ENCODE results near the gene SAXO2.
"Not testable (repeated sequence)": the region's sequence is repeated elsewhere in the genome, so short reads cannot be mapped to it uniquely, and the experiment has no call there.

The SAXO2 gene

GRCh38 chr15:82263350-82263749 is 732 bp downstream of the SAXO2 start:
- Mint-ChIP-seq H3K4me3 (peak overlapping the region; percentile 5), H3K9me3 (no peaks in the 10 kb centered on the region), H3K4me1 (ENCODE audit: low read depth) (peaks cover 33% of the 10 kb centered on the region), H3K27me3 (no peaks in the 10 kb centered on the region), H3K36me3 (ENCODE audit: low read depth) (peaks cover 19% of the 10 kb centered on the region), H3K27ac (peak overlapping the region; percentile 91)
- intact Hi-C loops (cut with micrococcal nuclease), result no loop called here

- H3K36me3 Mint-ChIP-seq (ENCODE audit: low read depth); H3K4me3 Mint-ChIP-seq; intact Hi-C loops (cut with micrococcal nuclease); H3K9me3 Mint-ChIP-seq; H3K27ac Mint-ChIP-seq; H3K27me3 Mint-ChIP-seq: not testable (repeated sequence)
- H3K4me1 Mint-ChIP-seq (ENCODE audit: low read depth), result peaks cover 15% of the 10 kb centered on the region
Measured at GRCh38 chr15:82267137-82267536, 4.5 kb downstream of the SAXO2 start.

GRCh38 chr15:82268454-82268853 is 5.8 kb downstream of the SAXO2 start:
- H3K4me3 Mint-ChIP-seq; H3K27ac Mint-ChIP-seq; intact Hi-C loops (cut with micrococcal nuclease): not testable (repeated sequence)

GRCh38 chr15:82272154-82272553 is 9.5 kb downstream of the SAXO2 start:
- H3K9me3 Mint-ChIP-seq, result no peaks in the 10 kb centered on the region
- no peak overlapping the region for H3K4me3 Mint-ChIP-seq
- H3K27me3 Mint-ChIP-seq, result no peaks in the 10 kb centered on the region
- intact Hi-C loops (cut with micrococcal nuclease), result no loop called here
- H3K36me3 Mint-ChIP-seq (ENCODE audit: low read depth), result no peaks in the 10 kb centered on the region
- no peaks in the 10 kb centered on the region for H3K4me1 Mint-ChIP-seq (ENCODE audit: low read depth)
- H3K27ac Mint-ChIP-seq, result no peak overlapping the region

More at GRCh38 chr15:82268454-82268853, 5.8 kb downstream of the SAXO2 start:
- not testable (repeated sequence) for H3K9me3 Mint-ChIP-seq; H3K27me3 Mint-ChIP-seq; H3K4me1 Mint-ChIP-seq (ENCODE audit: low read depth); H3K36me3 Mint-ChIP-seq (ENCODE audit: low read depth)

- H3K27me3 Mint-ChIP-seq, result peaks cover 3% of the 10 kb centered on the region
- intact Hi-C loops (cut with micrococcal nuclease), result no loop called here
Measured at GRCh38 chr15:82275410-82275809, 12.8 kb downstream of the SAXO2 start.

GRCh38 chr15:82281276-82281675 is 18.7 kb downstream of the SAXO2 start:
- H3K36me3 Mint-ChIP-seq (ENCODE audit: low read depth); H3K9me3 Mint-ChIP-seq; H3K27me3 Mint-ChIP-seq; intact Hi-C loops (cut with micrococcal nuclease); H3K4me3 Mint-ChIP-seq; H3K4me1 Mint-ChIP-seq (ENCODE audit: low read depth); H3K27ac Mint-ChIP-seq: not testable (repeated sequence)

More at GRCh38 chr15:82275410-82275809, 12.8 kb downstream of the SAXO2 start:
- Mint-ChIP-seq H3K4me1 (ENCODE audit: low read depth) (no peaks in the 10 kb centered on the region), H3K4me3 (no peak overlapping the region), H3K27ac (no peak overlapping the region), H3K36me3 (ENCODE audit: low read depth) (no peaks in the 10 kb centered on the region), H3K9me3 (no peaks in the 10 kb centered on the region)

GRCh38 chr15:82282386-82282785 is 19.8 kb downstream of the SAXO2 start:
- H3K36me3 Mint-ChIP-seq (ENCODE audit: low read depth); H3K9me3 Mint-ChIP-seq; H3K27ac Mint-ChIP-seq; H3K4me3 Mint-ChIP-seq; H3K27me3 Mint-ChIP-seq; intact Hi-C loops (cut with micrococcal nuclease): not testable (repeated sequence)
- H3K4me1 Mint-ChIP-seq (ENCODE audit: low read depth), result peaks cover 18% of the 10 kb centered on the region

- H3K4me1 Mint-ChIP-seq (ENCODE audit: low read depth), result peaks cover 22% of the 10 kb centered on the region
- H3K9me3 Mint-ChIP-seq; H3K4me3 Mint-ChIP-seq; H3K27ac Mint-ChIP-seq; H3K27me3 Mint-ChIP-seq; H3K36me3 Mint-ChIP-seq (ENCODE audit: low read depth); intact Hi-C loops (cut with micrococcal nuclease): not testable (repeated sequence)
Measured at GRCh38 chr15:82284381-82284780, 21.8 kb downstream of the SAXO2 start.

GRCh38 chr15:82286475-82286874 is 23.9 kb downstream of the SAXO2 start:
- H3K27ac Mint-ChIP-seq, result peak overlapping the region; percentile 3
- peak overlapping the region; percentile 35 for H3K4me3 Mint-ChIP-seq
- intact Hi-C loops (cut with micrococcal nuclease), result not testable (repeated sequence)

GRCh38 chr15:82288202-82288601 is 25.6 kb downstream of the SAXO2 start:
- H3K27me3 Mint-ChIP-seq; intact Hi-C loops (cut with micrococcal nuclease); H3K36me3 Mint-ChIP-seq (ENCODE audit: low read depth); H3K27ac Mint-ChIP-seq; H3K9me3 Mint-ChIP-seq; H3K4me3 Mint-ChIP-seq: not testable (repeated sequence)
- H3K4me1 Mint-ChIP-seq (ENCODE audit: low read depth), result peaks cover 22% of the 10 kb centered on the region

More at GRCh38 chr15:82286475-82286874, 23.9 kb downstream of the SAXO2 start:
- H3K36me3 Mint-ChIP-seq (ENCODE audit: low read depth); H3K27me3 Mint-ChIP-seq; H3K9me3 Mint-ChIP-seq: not testable (repeated sequence)
- H3K4me1 Mint-ChIP-seq (ENCODE audit: low read depth), result peaks cover 22% of the 10 kb centered on the region

- Mint-ChIP-seq H3K9me3 (no peaks in the 10 kb centered on the region), H3K36me3 (ENCODE audit: low read depth) (no peaks in the 10 kb centered on the region), H3K27ac (no peak overlapping the region), H3K27me3 (peaks cover 5% of the 10 kb centered on the region), H3K4me1 (ENCODE audit: low read depth) (peaks cover 5% of the 10 kb centered on the region), H3K4me3 (no peak overlapping the region)
- intact Hi-C loops (cut with micrococcal nuclease), result no loop called here
Measured at GRCh38 chr15:82292271-82292670, 29.7 kb downstream of the SAXO2 start.

- H3K4me1 Mint-ChIP-seq (ENCODE audit: low read depth), result no peaks in the 10 kb centered on the region
- H3K27ac Mint-ChIP-seq, result no peak overlapping the region
- intact Hi-C loops (cut with micrococcal nuclease), result no loop called here
- H3K27me3 Mint-ChIP-seq, result peaks cover 15% of the 10 kb centered on the region
- H3K9me3 Mint-ChIP-seq, result no peaks in the 10 kb centered on the region
- no peak overlapping the region for H3K4me3 Mint-ChIP-seq
- H3K36me3 Mint-ChIP-seq (ENCODE audit: low read depth), result no peaks in the 10 kb centered on the region
Measured at GRCh38 chr15:82294061-82294690, 31.6 kb downstream of the SAXO2 start.

GRCh38 chr15:82297546-82297945 is 34.9 kb downstream of the SAXO2 start:
- Mint-ChIP-seq H3K36me3 (ENCODE audit: low read depth) (no peaks in the 10 kb centered on the region), H3K9me3 (no peaks in the 10 kb centered on the region), H3K27me3 (peaks cover 10% of the 10 kb centered on the region), H3K4me3 (no peak overlapping the region), H3K4me1 (ENCODE audit: low read depth) (no peaks in the 10 kb centered on the region), H3K27ac (no peak overlapping the region)
- intact Hi-C loops (cut with micrococcal nuclease), result no loop called here

GRCh38 chr15:82298032-82298431 is 35.4 kb downstream of the SAXO2 start:
- H3K9me3 Mint-ChIP-seq, result no peaks in the 10 kb centered on the region
- no peaks in the 10 kb centered on the region for H3K4me1 Mint-ChIP-seq (ENCODE audit: low read depth)
- H3K27me3 Mint-ChIP-seq, result peaks cover 10% of the 10 kb centered on the region
- intact Hi-C loops (cut with micrococcal nuclease), result no loop called here
- no peak overlapping the region for H3K4me3 Mint-ChIP-seq
- H3K27ac Mint-ChIP-seq, result no peak overlapping the region
- H3K36me3 Mint-ChIP-seq (ENCODE audit: low read depth), result no peaks in the 10 kb centered on the region

- H3K27ac Mint-ChIP-seq, result no peak overlapping the region
- peak overlapping the region; percentile 14 for H3K4me3 Mint-ChIP-seq
- H3K9me3 Mint-ChIP-seq, result no peaks in the 10 kb centered on the region
- H3K4me1 Mint-ChIP-seq (ENCODE audit: low read depth), result no peaks in the 10 kb centered on the region
- no peaks in the 10 kb centered on the region for H3K36me3 Mint-ChIP-seq (ENCODE audit: low read depth)
- H3K27me3 Mint-ChIP-seq, result peaks cover 10% of the 10 kb centered on the region
- intact Hi-C loops (cut with micrococcal nuclease), result no loop called here
Measured at GRCh38 chr15:82298520-82298919, 35.9 kb downstream of the SAXO2 start.
